ENCODE measurements around the gene C10orf120.

Gene C10orf120

GRCh38 chr10:122703483-122704448, 4.1 kb upstream of the C10orf120 start (continued):
- TF ChIP-seq ZNF341 (tag by site-specific recombination; IDR thresholded peaks at IDR 0.05; ENCODE audit: low read depth) = no peak
- TF ChIP-seq BCL11A (tag by site-specific recombination; IDR thresholded peaks at IDR 0.05; ENCODE audit: low read depth) = no peak
- no peak for TF ChIP-seq ZNF157 (tag by site-specific recombination; IDR thresholded peaks at IDR 0.05)
- TF ChIP-seq ZNF138 (tag by site-specific recombination; IDR thresholded peaks at IDR 0.05; ENCODE audit: borderline replicate concordance) = no peak
- TF ChIP-seq MYNN (tag by site-specific recombination; IDR thresholded peaks at IDR 0.05; ENCODE audit: borderline replicate concordance) = no peak
- no peak for TF ChIP-seq ZBTB20 (tag by site-specific recombination; IDR thresholded peaks at IDR 0.05)
- TF ChIP-seq ZNF791 (tag by site-specific recombination; IDR thresholded peaks at IDR 0.05) = no peak
- TF ChIP-seq ZNF394 (tag by site-specific recombination; IDR thresholded peaks at IDR 0.05; ENCODE audit: borderline replicate concordance) = no peak
- no peak for TF ChIP-seq ZNF629 (tag by site-specific recombination; IDR thresholded peaks at IDR 0.05)
- no peak for TF ChIP-seq ZEB2 (tag by site-specific recombination; IDR thresholded peaks at IDR 0.05)
- no peak for TF ChIP-seq ZNF311 (tag by site-specific recombination; IDR thresholded peaks at IDR 0.05; ENCODE audit: borderline replicate concordance)
- TF ChIP-seq BCL6B (tag by site-specific recombination; IDR thresholded peaks at IDR 0.05) = no peak
- TF ChIP-seq ZNF366 (tag by site-specific recombination; conservative IDR thresholded peaks at IDR 0.05) = no peak
- TF ChIP-seq MEIS1 (CRISPR knock-in tag; IDR thresholded peaks at IDR 0.05; ENCODE audit: borderline replicate concordance) = no peak
- peak; percentile 68; the same call in 1 of the 2 replicates for TF ChIP-seq ZBTB17 (tag by site-specific recombination; IDR thresholded peaks at IDR 0.05)
- no peak for TF ChIP-seq ZNF585B (tag by site-specific recombination; IDR thresholded peaks at IDR 0.05)
- peak; percentile 61; the same call in 1 of the 2 replicates for TF ChIP-seq ZNF18 (tag by site-specific recombination; IDR thresholded peaks at IDR 0.05)

- no peak overlapping the region for H3K4me3 ChIP-seq (ENCODE audit: low read depth, low read length)
- no peaks in the 10 kb centered on the region for H3K9me3 ChIP-seq (ENCODE audit: control insufficient read depth, insufficient read depth, low read depth, low read length)
- no peak overlapping the region for H3K27ac ChIP-seq (ENCODE audit: extremely low read depth, low read depth, low read length)
- CTCF ChIA-PET = no interaction called here
- POLR2A ChIA-PET = no interaction called here
- TF ChIP-seq ZNF350 (tag by site-specific recombination; IDR thresholded peaks at IDR 0.05) (no peak), ZNF473 (tag by site-specific recombination; IDR thresholded peaks at IDR 0.05) (no peak), ZSCAN5A (tag by site-specific recombination; IDR thresholded peaks at IDR 0.05) (no peak), ZNF571 (tag by site-specific recombination; IDR thresholded peaks at IDR 0.05) (no peak), ZNF610 (tag by site-specific recombination; IDR thresholded peaks at IDR 0.05; ENCODE audit: borderline replicate concordance) (no peak), ZNF175 (tag by site-specific recombination; IDR thresholded peaks at IDR 0.05) (no peak), SP3 (tag by site-specific recombination; IDR thresholded peaks at IDR 0.05) (no peak), ZSCAN18 (tag by site-specific recombination; IDR thresholded peaks at IDR 0.05) (no peak), BCL11B (tag by site-specific recombination; IDR thresholded peaks at IDR 0.05; ENCODE audit: low read depth) (no peak), ZNF626 (tag by site-specific recombination; IDR thresholded peaks at IDR 0.05) (no peak), ZNF138 (tag by site-specific recombination; IDR thresholded peaks at IDR 0.05; ENCODE audit: borderline replicate concordance) (no peak), ZNF658 (tag by site-specific recombination; IDR thresholded peaks at IDR 0.05) (no peak), ZNF19 (tag by site-specific recombination; IDR thresholded peaks at IDR 0.05; ENCODE audit: low read depth) (no peak)
- no peaks in the 10 kb centered on the region for H3K36me3 ChIP-seq (ENCODE audit: control insufficient read depth in 2 of 2, insufficient read depth in 1 of 2, low read length in 2 of 2)
- no peaks in the 10 kb centered on the region for H3K4me1 ChIP-seq (ENCODE audit: control insufficient read depth, insufficient read depth, low read length)
Observed at GRCh38 chr10:122702275-122702674, 2.6 kb upstream of the C10orf120 start.

All from HEK293 (cell line).